Embryonic facial prominence (tissue), 1 donor: ENCODE results near the gene GCK.

Experiments
- DNase-seq: peaks from one replicate; pipeline ENCODE4 v3.0.0-alpha.2; 2016; ENCODE audit errors: extremely low spot score

Gene GCK

GRCh38 chr7:44117801-44118429 is 71.3 kb downstream of the GCK start:
- DNase-seq: no peak

- DNase-seq: no peak
Measured at GRCh38 chr7:44116789-44117666, 72.2 kb downstream of the GCK start.

- no peak for DNase-seq
Measured at GRCh38 chr7:44116087-44116788, 73.0 kb downstream of the GCK start.

- DNase-seq: no peak
Measured at GRCh38 chr7:44114586-44115310, 74.5 kb downstream of the GCK start.

- no peak for DNase-seq
Measured at GRCh38 chr7:44113764-44114354, 75.4 kb downstream of the GCK start.

- DNase-seq: no peak
Measured at GRCh38 chr7:44112997-44113763, 76.1 kb downstream of the GCK start.

- no peak for DNase-seq
Measured at GRCh38 chr7:44112231-44112996, 76.8 kb downstream of the GCK start.

- no peak for DNase-seq
Measured at GRCh38 chr7:44111761-44112160, 77.5 kb downstream of the GCK start.

GRCh38 chr7:44110719-44111635 is 78.3 kb downstream of the GCK start:
- DNase-seq: no peak

- DNase-seq: no peak
Measured at GRCh38 chr7:44109991-44110390, 79.2 kb downstream of the GCK start.

GRCh38 chr7:44108768-44109750 is 80.2 kb downstream of the GCK start:
- DNase-seq: no peak

- DNase-seq: no peak
Measured at GRCh38 chr7:44107961-44108767, 81.1 kb downstream of the GCK start.

GRCh38 chr7:44107116-44107960 is 81.9 kb downstream of the GCK start:
- DNase-seq: no peak

- DNase-seq: no peak
Measured at GRCh38 chr7:44106311-44107065, 82.8 kb downstream of the GCK start.

GRCh38 chr7:44105832-44106231 is 83.4 kb downstream of the GCK start:
- no peak for DNase-seq
